MCF 10A (cell line): ENCODE data around the gene MT2A. TPM values are rescaled to one million over a fixed set of nuclear protein-coding genes. Genes with fewer than 3 reads are reported as not detected.

Source experiments
- BruUV-seq: library from RNA; stranded (reverse); fragments of 400-500 nt; replicated peaks from 2 replicates; lab custom pipeline; 2021; lab: Mats Ljungman, UMichigan
- CTCF ChIA-PET: fragments of 300-600 bp; sonication (Branson Sonifier 250); formaldehyde crosslinking; extraction: SDS; loops from one replicate; lab custom pipeline; 2021; ENCODE audit warnings: antibody characterized with exemption, inconsistent platforms; lab: Yijun Ruan, JAX
- POLR2A ChIA-PET: fragments of 300-600, 350-650 bp; sonication (Branson Sonifier 250); formaldehyde crosslinking; extraction: SDS; loops from one replicate; lab custom pipeline; 2020; ENCODE audit warnings: antibody characterized with exemption, inconsistent platforms; lab: Yijun Ruan, JAX
- DNase-seq: peaks from one replicate; pipeline ENCODE4 v3.0.0-alpha.2; 2018; ENCODE audit not compliant: unreplicated experiment
- H3K27ac Mint-ChIP-seq: one replicate; pipeline ENCODE4 v1.8.0; 2022; ENCODE audit warnings: mild to moderate bottlenecking, low read depth, mixed read lengths; ENCODE audit not compliant: unreplicated experiment
- H3K27me3 Mint-ChIP-seq: one replicate; pipeline ENCODE4 v1.8.0; 2022; ENCODE audit warnings: mixed read lengths; ENCODE audit not compliant: insufficient read depth, unreplicated experiment
- H3K36me3 Mint-ChIP-seq: one replicate; pipeline ENCODE4 v1.8.0; 2022; ENCODE audit warnings: mild to moderate bottlenecking, moderate library complexity, mixed read lengths; ENCODE audit not compliant: insufficient read depth, unreplicated experiment
- H3K4me1 Mint-ChIP-seq: one replicate; pipeline ENCODE4 v1.8.0; 2022; ENCODE audit warnings: mixed read lengths; ENCODE audit not compliant: insufficient read depth, unreplicated experiment
- H3K4me3 Mint-ChIP-seq: one replicate; pipeline ENCODE4 v1.8.0; 2022; ENCODE audit warnings: mild to moderate bottlenecking, moderate library complexity, mixed read lengths; ENCODE audit not compliant: unreplicated experiment
- H3K9me3 Mint-ChIP-seq: one replicate; pipeline ENCODE4 v1.8.0; 2022; ENCODE audit warnings: mixed read lengths; ENCODE audit not compliant: unreplicated experiment
- intact Hi-C: fragments of 100-400 bp; cut with micrococcal nuclease; formaldehyde crosslinking; loops from 2 replicates; pipeline ENCODE4 v1.14.1; 2022
- total RNA-seq: library from RNA; stranded (reverse); gene quantifications from 2 replicates; pipeline ENCODE4 v1.2.3, GENCODE V29; 2022
- TF ChIP-seq, protein P1 (sequence below): fragments of 200-600 bp; IDR thresholded peaks from one replicate; pipeline ENCODE4 v1.8.0; 2022; ENCODE audit warnings: antibody characterized with exemption, mild to moderate bottlenecking; ENCODE audit not compliant: unreplicated experiment

The MT2A gene
- total RNA-seq, 1 experiment from 2014 or later, result 3,582 TPM

DNA sequence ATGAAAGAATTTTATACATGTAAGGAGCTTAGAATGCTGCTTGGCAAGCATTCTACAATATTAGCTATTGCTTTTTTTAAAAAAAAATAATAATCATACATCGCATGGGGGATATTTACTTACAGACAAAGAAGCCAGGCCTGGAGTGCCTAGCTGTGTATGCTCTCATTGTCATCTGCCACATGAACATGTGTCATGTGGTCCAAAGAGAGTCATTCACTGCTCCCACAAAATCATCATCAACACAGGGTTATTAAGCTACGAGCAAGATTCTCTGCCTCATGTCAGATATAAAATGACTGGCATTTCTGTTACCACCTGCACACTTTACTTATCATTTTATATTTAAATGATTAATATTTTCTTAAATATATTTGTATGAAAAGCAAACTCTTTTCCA, 15.3 kb downstream of the MT2A start:
- no peaks in the 10 kb centered on the region for H3K9me3 Mint-ChIP-seq
- H3K36me3 Mint-ChIP-seq, result peaks cover 30% of the 10 kb centered on the region
- no peak overlapping the region for H3K4me3 Mint-ChIP-seq
- TF ChIP-seq, protein P1, sequence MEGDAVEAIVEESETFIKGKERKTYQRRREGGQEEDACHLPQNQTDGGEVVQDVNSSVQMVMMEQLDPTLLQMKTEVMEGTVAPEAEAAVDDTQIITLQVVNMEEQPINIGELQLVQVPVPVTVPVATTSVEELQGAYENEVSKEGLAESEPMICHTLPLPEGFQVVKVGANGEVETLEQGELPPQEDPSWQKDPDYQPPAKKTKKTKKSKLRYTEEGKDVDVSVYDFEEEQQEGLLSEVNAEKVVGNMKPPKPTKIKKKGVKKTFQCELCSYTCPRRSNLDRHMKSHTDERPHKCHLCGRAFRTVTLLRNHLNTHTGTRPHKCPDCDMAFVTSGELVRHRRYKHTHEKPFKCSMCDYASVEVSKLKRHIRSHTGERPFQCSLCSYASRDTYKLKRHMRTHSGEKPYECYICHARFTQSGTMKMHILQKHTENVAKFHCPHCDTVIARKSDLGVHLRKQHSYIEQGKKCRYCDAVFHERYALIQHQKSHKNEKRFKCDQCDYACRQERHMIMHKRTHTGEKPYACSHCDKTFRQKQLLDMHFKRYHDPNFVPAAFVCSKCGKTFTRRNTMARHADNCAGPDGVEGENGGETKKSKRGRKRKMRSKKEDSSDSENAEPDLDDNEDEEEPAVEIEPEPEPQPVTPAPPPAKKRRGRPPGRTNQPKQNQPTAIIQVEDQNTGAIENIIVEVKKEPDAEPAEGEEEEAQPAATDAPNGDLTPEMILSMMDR, result no peak
- ChIA-PET POLR2A (interaction anchor here (0.7 to 15.3 kb wide), 5 partner anchors 14 to 78 kb away, joined by 4 to 1404 read pairs (median 60); partner anchors contain the start of genes MT1F, MT1X and MT2A), CTCF (interaction anchor here (0.9 to 1.4 kb wide), 6 partner anchors 9 to 166 kb away, joined by 3 to 6 read pairs (median 4); partner anchors contain the start of gene MT1X)
- no peak for DNase-seq
- no peak overlapping the region for H3K27ac Mint-ChIP-seq
- no TSS peak for BruUV-seq
- intact Hi-C loops, result no loop called here
- H3K27me3 Mint-ChIP-seq, result no peaks in the 10 kb centered on the region
- H3K4me1 Mint-ChIP-seq, result peaks cover 8% of the 10 kb centered on the region

DNA sequence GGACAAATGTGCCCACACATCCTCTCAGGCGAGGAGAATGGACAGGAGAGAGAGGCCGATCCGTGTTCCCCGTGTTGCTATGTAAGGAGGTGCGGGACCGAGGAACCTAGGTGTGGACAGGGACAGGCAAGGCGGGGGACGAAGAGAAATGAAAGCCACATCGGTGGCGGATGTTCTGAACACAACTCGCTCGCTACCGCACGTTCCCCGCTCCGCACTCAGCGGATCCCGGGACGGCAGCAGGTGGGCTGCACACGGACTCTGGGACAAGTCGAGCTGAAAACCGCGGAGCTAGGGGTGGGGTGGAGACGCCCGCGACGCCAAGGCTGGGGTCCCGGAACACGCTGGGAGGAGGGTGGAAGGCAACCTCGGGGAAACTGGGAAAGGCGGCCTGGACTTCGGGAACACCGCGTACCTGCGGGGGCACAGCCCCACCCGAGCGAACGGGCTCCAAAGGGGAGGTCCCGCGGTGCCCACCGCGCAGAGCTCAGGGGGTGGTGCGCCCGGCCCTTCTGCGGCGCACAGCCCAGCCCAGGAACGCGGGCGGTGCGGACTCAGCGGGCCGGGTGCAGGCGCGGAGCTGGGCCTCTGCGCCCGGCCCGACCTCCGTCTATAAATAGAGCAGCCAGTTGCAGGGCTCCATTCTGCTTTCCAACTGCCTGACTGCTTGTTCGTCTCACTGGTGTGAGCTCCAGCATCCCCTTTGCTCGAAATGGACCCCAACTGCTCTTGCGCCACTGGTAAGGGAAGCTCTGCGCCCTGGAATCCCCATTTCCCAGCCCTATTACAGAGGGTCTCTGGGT, 17.0 kb downstream of the MT2A start, which contains the start of gene MT1E:
Gene MT1E (plus strand): TSS at position 642 of the 803 bp plus-strand sequence. CDS start 71 bp downstream, at position 713.
- DNase-seq, result peak; percentile 81
- intact Hi-C loops, result loop anchor here (1.0 kb wide), 1 partner anchor 17 kb away; the partner anchor contains the start of gene MT2A
- Mint-ChIP-seq H3K9me3 (no peaks in the 10 kb centered on the region), H3K27ac (peak within 1 kb of the TSS; percentile 81), H3K36me3 (peaks cover 30% of the 10 kb centered on the region), H3K4me1 (peaks cover 11% of the 10 kb centered on the region), H3K27me3 (no peaks in the 10 kb centered on the region), H3K4me3 (peak within 1 kb of the TSS; percentile 95)
- TF ChIP-seq, protein P1, result no peak
- ChIA-PET CTCF (interaction anchor here (0.5 to 2.7 kb wide), 9 partner anchors 9 to 76 kb away, joined by 3 to 12 read pairs (median 5); no protein-coding TSS in a partner anchor), POLR2A (interaction anchor here (0.6 to 15.3 kb wide), 31 partner anchors 12 to 562 kb away, joined by 3 to 1404 read pairs (median 6); partner anchors contain the start of genes MT1F, MT1X, MT2A and NUP93)
- no TSS peak for BruUV-seq

DNA sequence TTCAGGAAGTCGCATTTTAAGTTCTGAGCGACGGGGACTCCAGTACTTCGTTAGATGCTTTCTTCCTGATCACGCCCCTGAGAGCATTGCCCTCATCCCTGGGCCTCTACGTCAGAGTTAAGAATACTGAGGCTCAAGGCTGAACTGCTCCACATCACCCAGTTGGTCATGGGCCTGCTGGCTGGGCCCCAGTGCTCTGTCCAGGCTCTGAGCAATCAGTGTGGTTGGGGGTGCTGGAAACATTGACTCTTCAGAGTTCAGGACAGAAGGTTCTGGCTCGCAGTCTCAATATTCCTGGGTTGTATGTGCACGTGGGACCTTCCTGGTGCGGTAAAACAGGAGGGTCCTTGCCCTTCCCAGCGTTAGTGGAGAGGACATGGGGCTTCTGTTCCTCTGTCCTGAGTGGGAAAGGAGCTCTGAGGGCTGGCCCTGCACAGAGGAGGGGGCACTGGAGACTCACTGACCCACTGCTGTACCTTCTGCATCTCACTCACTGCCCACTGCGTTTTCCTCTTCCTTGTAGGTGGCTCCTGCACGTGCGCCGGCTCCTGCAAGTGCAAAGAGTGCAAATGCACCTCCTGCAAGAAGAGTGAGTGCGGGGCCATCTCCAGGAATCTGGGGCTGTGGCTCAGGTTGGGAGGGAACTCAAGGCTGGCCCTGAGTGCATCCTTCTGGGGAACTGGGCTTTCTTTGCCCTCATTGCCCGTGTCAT, 17.7 kb downstream of the MT2A start:
- Mint-ChIP-seq H3K27ac (peak overlapping the region; percentile 81), H3K9me3 (no peaks in the 10 kb centered on the region), H3K27me3 (no peaks in the 10 kb centered on the region), H3K4me1 (peaks cover 11% of the 10 kb centered on the region), H3K4me3 (peak overlapping the region; percentile 95), H3K36me3 (peaks cover 30% of the 10 kb centered on the region)
- intact Hi-C loops, result loop anchor here (1.0 kb wide), 1 partner anchor 18 kb away; the partner anchor contains the start of gene MT2A
- CTCF ChIA-PET, result interaction anchor here (0.5 to 2.7 kb wide), 9 partner anchors 8 to 75 kb away, joined by 3 to 12 read pairs (median 5); no protein-coding TSS in a partner anchor
- POLR2A ChIA-PET, result interaction anchor here (0.6 to 15.3 kb wide), 38 partner anchors 10 to 1253 kb away, joined by 3 to 1404 read pairs (median 5); partner anchors contain the start of genes MT1F, MT1X, MT2A and NUP93
- TSS peak; percentile 90 for BruUV-seq
- DNase-seq, result no peak
- TF ChIP-seq, protein P1, result no peak
